CD4-positive, alpha-beta memory T cell (primary cell): ENCODE measurements around the gene UBN1. TPM values are rescaled to one million over a fixed set of nuclear protein-coding genes. Genes with fewer than 3 reads are reported as not detected.
A peak's percentile ranks its signal among the peaks of the same experiment; 100 is the strongest.

Experiments used
- CTCF ChIA-PET: fragments of 350-600 bp; sonication (Branson Sonifier 250); formaldehyde crosslinking; loops from one replicate; lab custom pipeline; 2021; ENCODE audit warnings: inconsistent platforms; ENCODE audit not compliant: partially characterized antibody; lab: Charles Lee
- POLR2A ChIA-PET: fragments of 350-600 bp; sonication (Branson Sonifier 250); formaldehyde crosslinking; loops from one replicate; lab custom pipeline; 2021; ENCODE audit not compliant: partially characterized antibody; lab: Charles Lee
- DNase-seq, 5 donors: peaks; one replicate each; pipeline versions ENCODE4 v3.0.0 to v3.0.0-alpha.2; 2020 to 2022; ENCODE audit warnings: mixed read lengths in 1 of 5
- H3K27ac ChIP-seq: one replicate; pipeline ENCODE4 v1.7.0; 2013; ENCODE audit warnings: low read depth, low read length
- H3K27me3 ChIP-seq: 2 replicates; pipeline ENCODE4 v1.7.0; 2013; ENCODE audit warnings: mild to moderate bottlenecking, low read length, moderate library complexity; ENCODE audit not compliant: insufficient read depth
- H3K36me3 ChIP-seq: 2 replicates; pipeline ENCODE4 v1.7.0; 2013; ENCODE audit warnings: mild to moderate bottlenecking, low read length, moderate library complexity; ENCODE audit not compliant: insufficient read depth
- H3K4me1 ChIP-seq: 2 replicates; pipeline ENCODE4 v1.7.0; 2013; ENCODE audit warnings: mild to moderate bottlenecking, low read length, moderate library complexity; ENCODE audit not compliant: insufficient read depth
- H3K4me3 ChIP-seq, 2 donors: one replicate each; pipeline ENCODE4 v1.7.0; 2013; ENCODE audit warnings: low read length in 2 of 2, mild to moderate bottlenecking in 1 of 2
- H3K9me3 ChIP-seq, 2 donors: one replicate each; pipeline ENCODE4 v1.7.0; 2013; ENCODE audit warnings: low read length in 2 of 2, control low read depth in 1 of 2; ENCODE audit not compliant: control insufficient read depth in 1 of 2
- H3K27ac Mint-ChIP-seq, 7 donors: one replicate each; pipeline ENCODE4 v1.8.0; 2020 to 2021; ENCODE audit warnings: mixed read lengths in 7 of 7, mild to moderate bottlenecking in 6 of 7, inconsistent platforms in 3 of 7, moderate library complexity in 3 of 7
- H3K27me3 Mint-ChIP-seq, 2 donors: one replicate each; pipeline ENCODE4 v1.8.0; 2020 to 2021; ENCODE audit warnings: mixed read lengths in 2 of 2
- H3K36me3 Mint-ChIP-seq, 2 donors: one replicate each; pipeline ENCODE4 v1.8.0; 2020 to 2021; ENCODE audit warnings: mixed read lengths in 2 of 2, inconsistent platforms in 1 of 2, mild to moderate bottlenecking in 1 of 2
- H3K4me1 Mint-ChIP-seq, 4 donors: one replicate each; pipeline ENCODE4 v1.8.0; 2020 to 2021; ENCODE audit warnings: mixed read lengths in 4 of 4, mild to moderate bottlenecking in 1 of 4
- H3K4me3 Mint-ChIP-seq, 8 donors: one replicate each; pipeline ENCODE4 v1.8.0; 2020 to 2021; ENCODE audit warnings: mixed read lengths in 8 of 8, mild to moderate bottlenecking in 7 of 8, moderate library complexity in 6 of 8, inconsistent platforms in 3 of 8
- H3K9me3 Mint-ChIP-seq, 8 donors: one replicate each; pipeline ENCODE4 v1.8.0; 2020 to 2021; ENCODE audit warnings: mixed read lengths in 8 of 8, mild to moderate bottlenecking in 5 of 8, inconsistent platforms in 3 of 8, moderate library complexity in 1 of 8
- intact Hi-C: fragments of 100-400 bp; cut with micrococcal nuclease; formaldehyde crosslinking; loops from one replicate; pipeline ENCODE4 v1.15.1; 2023
- polyA plus RNA-seq, 2 donors: library from polyadenylated mRNA; unstranded; fragments of 300-500 nt; fragmentation: Illumina TruSeq; gene quantifications; one replicate each; pipeline ENCODE4 v1.2.3, GENCODE V29; 2021
- total RNA-seq, 2 experiments: library from RNA; stranded (reverse); gene quantifications; one replicate each; pipeline ENCODE4 v1.2.3, GENCODE V29; 2021

Gene UBN1
- total and polyA plus RNA-seq, 4 experiments from 2014 or later, result 6.0 to 42.7 (median 29.0) TPM

GRCh38 chr16:4868535-4868934, 21.3 kb downstream of the UBN1 start:
- H3K36me3 ChIP-seq, result peaks cover 47% of the 10 kb centered on the region
- intact Hi-C loops, result no loop called here

GRCh38 chr16:4869147-4869805, 22.0 kb downstream of the UBN1 start:
- intact Hi-C loops, result no loop called here
- no peaks in the 10 kb centered on the region for H3K4me1 ChIP-seq
- H3K27me3 ChIP-seq, result no peaks in the 10 kb centered on the region
- H3K4me3 Mint-ChIP-seq, result no peak overlapping the region
- no peak for DNase-seq
- H3K27ac Mint-ChIP-seq, result peak overlapping the region in 1 of 7 donors; percentile 75
- no peaks in the 10 kb centered on the region for H3K9me3 ChIP-seq
- POLR2A ChIA-PET, result no interaction called here
- no peak overlapping the region for H3K4me3 ChIP-seq
- no peak overlapping the region for H3K27ac ChIP-seq
- peaks cover 7 to 15% (median 14%) of the 10 kb centered on the region in 4 donors for H3K4me1 Mint-ChIP-seq
- no peaks in the 10 kb centered on the region for H3K27me3 Mint-ChIP-seq
- H3K36me3 ChIP-seq, result peaks cover 54% of the 10 kb centered on the region
- peaks cover 53 to 72% of the 10 kb centered on the region in 2 donors for H3K36me3 Mint-ChIP-seq
- no peaks in the 10 kb centered on the region for H3K9me3 Mint-ChIP-seq
- CTCF ChIA-PET, result no interaction called here

More at GRCh38 chr16:4868535-4868934, 21.3 kb downstream of the UBN1 start:
- H3K9me3 ChIP-seq, result no peaks in the 10 kb centered on the region
- H3K4me3 Mint-ChIP-seq, result no peak overlapping the region
- no peak overlapping the region for H3K27ac ChIP-seq
- H3K27ac Mint-ChIP-seq, result peak overlapping the region in 1 of 7 donors; percentile 13
- H3K9me3 Mint-ChIP-seq, result no peaks in the 10 kb centered on the region
- H3K4me3 ChIP-seq, result no peak overlapping the region
- ChIA-PET CTCF (no interaction called here), POLR2A (no interaction called here)
- peaks cover 8 to 21% (median 16%) of the 10 kb centered on the region in 4 donors for H3K4me1 Mint-ChIP-seq
- DNase-seq, result no peak
- H3K36me3 Mint-ChIP-seq, result peaks cover 48 to 74% of the 10 kb centered on the region in 2 donors
- no peaks in the 10 kb centered on the region for H3K4me1 ChIP-seq
- no peaks in the 10 kb centered on the region for H3K27me3 Mint-ChIP-seq
- no peaks in the 10 kb centered on the region for H3K27me3 ChIP-seq

GRCh38 chr16:4870138-4870671, 22.9 kb downstream of the UBN1 start:
- H3K4me1 Mint-ChIP-seq, result peaks cover 1 to 13% (median 8%) of the 10 kb centered on the region in 4 donors
- no peak overlapping the region for H3K4me3 Mint-ChIP-seq
- Histone ChIP-seq H3K27me3 (no peaks in the 10 kb centered on the region), H3K4me1 (no peaks in the 10 kb centered on the region), H3K4me3 (no peak overlapping the region), H3K9me3 (no peaks in the 10 kb centered on the region), H3K36me3 (peaks cover 63% of the 10 kb centered on the region), H3K27ac (no peak overlapping the region)
- DNase-seq, result no peak
- H3K36me3 Mint-ChIP-seq, result peaks cover 56 to 71% of the 10 kb centered on the region in 2 donors
- ChIA-PET POLR2A (no interaction called here), CTCF (interaction anchor here (0.6 kb wide), 1 partner anchor 186 kb away, joined by 3 read pairs; no protein-coding TSS in a partner anchor)
- H3K27me3 Mint-ChIP-seq, result no peaks in the 10 kb centered on the region
- intact Hi-C loops, result no loop called here
- H3K27ac Mint-ChIP-seq, result no peak overlapping the region
- no peaks in the 10 kb centered on the region for H3K9me3 Mint-ChIP-seq

GRCh38 chr16:4871071-4871470, 23.8 kb downstream of the UBN1 start:
- Histone ChIP-seq H3K4me1 (no peaks in the 10 kb centered on the region), H3K27ac (no peak overlapping the region), H3K9me3 (no peaks in the 10 kb centered on the region), H3K4me3 (no peak overlapping the region), H3K36me3 (peaks cover 67% of the 10 kb centered on the region), H3K27me3 (no peaks in the 10 kb centered on the region)
- Mint-ChIP-seq H3K27ac (peak overlapping the region in 2 of 7 donors; percentile 45 to 47), H3K27me3 (no peaks in the 10 kb centered on the region), H3K36me3 (peaks cover 63 to 77% of the 10 kb centered on the region in 2 donors), H3K4me1 (peaks cover 1 to 13% (median 8%) of the 10 kb centered on the region in 4 donors), H3K9me3 (no peaks in the 10 kb centered on the region), H3K4me3 (no peak overlapping the region)
- ChIA-PET CTCF (no interaction called here), POLR2A (no interaction called here)
- intact Hi-C loops, result no loop called here
- DNase-seq, result no peak

GRCh38 chr16:4873091-4873490, 25.8 kb downstream of the UBN1 start:
- peaks cover 71 to 79% of the 10 kb centered on the region in 2 donors for H3K36me3 Mint-ChIP-seq
- Histone ChIP-seq H3K9me3 (no peaks in the 10 kb centered on the region), H3K4me1 (no peaks in the 10 kb centered on the region), H3K36me3 (peaks cover 75% of the 10 kb centered on the region), H3K4me3 (no peak overlapping the region), H3K27me3 (no peaks in the 10 kb centered on the region), H3K27ac (no peak overlapping the region)
- no peaks in the 10 kb centered on the region for H3K27me3 Mint-ChIP-seq
- peaks cover 0 to 5% (median 0%) of the 10 kb centered on the region in 4 donors for H3K4me1 Mint-ChIP-seq
- no peaks in the 10 kb centered on the region for H3K9me3 Mint-ChIP-seq
- ChIA-PET CTCF (no interaction called here), POLR2A (interaction anchor here (0.5 kb wide), 1 partner anchor 58 kb away, joined by 3 read pairs; no protein-coding TSS in a partner anchor)
- H3K27ac Mint-ChIP-seq, result peak overlapping the region in 2 of 7 donors; percentile 3 to 30
- DNase-seq, result no peak
- intact Hi-C loops, result no loop called here
- no peak overlapping the region for H3K4me3 Mint-ChIP-seq

GRCh38 chr16:4874666-4875065, 27.4 kb downstream of the UBN1 start:
- Mint-ChIP-seq H3K27me3 (no peaks in the 10 kb centered on the region), H3K4me1 (peaks cover 0 to 4% (median 0%) of the 10 kb centered on the region in 4 donors), H3K27ac (peak overlapping the region in 1 of 7 donors; percentile 81), H3K36me3 (peaks cover 69 to 77% of the 10 kb centered on the region in 2 donors), H3K9me3 (no peaks in the 10 kb centered on the region), H3K4me3 (no peak overlapping the region)
- Histone ChIP-seq H3K27ac (no peak overlapping the region), H3K4me1 (no peaks in the 10 kb centered on the region), H3K27me3 (no peaks in the 10 kb centered on the region), H3K4me3 (no peak overlapping the region), H3K9me3 (no peaks in the 10 kb centered on the region), H3K36me3 (peaks cover 84% of the 10 kb centered on the region)
- intact Hi-C loops, result no loop called here
- ChIA-PET CTCF (no interaction called here), POLR2A (no interaction called here)
- no peak for DNase-seq

- Histone ChIP-seq H3K27ac (no peak overlapping the region), H3K4me1 (no peaks in the 10 kb centered on the region), H3K9me3 (no peaks in the 10 kb centered on the region), H3K36me3 (peaks cover 80% of the 10 kb centered on the region), H3K27me3 (no peaks in the 10 kb centered on the region), H3K4me3 (no peak overlapping the region)
- no peaks in the 10 kb centered on the region for H3K9me3 Mint-ChIP-seq
- intact Hi-C loops, result no loop called here
- CTCF ChIA-PET, result no interaction called here
- POLR2A ChIA-PET, result no interaction called here
- DNase-seq, result no peak
- no peaks in the 10 kb centered on the region for H3K27me3 Mint-ChIP-seq
- H3K4me1 Mint-ChIP-seq, result peaks cover 0 to 2% (median 0%) of the 10 kb centered on the region in 4 donors
- H3K4me3 Mint-ChIP-seq, result no peak overlapping the region
- H3K36me3 Mint-ChIP-seq, result peaks cover 57 to 78% of the 10 kb centered on the region in 2 donors
- peak overlapping the region in 1 of 7 donors; percentile 60 for H3K27ac Mint-ChIP-seq
Measured at GRCh38 chr16:4876646-4877379, 29.5 kb downstream of the UBN1 start.
